Progenitor cell of endocrine pancreas (in vitro differentiated cells): ENCODE measurements around the gene FADS3. TPM values are rescaled to one million over a fixed set of nuclear protein-coding genes. Genes with fewer than 3 reads are reported as not detected.

Source experiments
- DNase-seq: peaks from one replicate; pipeline ENCODE4 v3.0.0; 2021; ENCODE audit warnings: low spot score; ENCODE audit not compliant: unreplicated experiment
- H3K27ac Mint-ChIP-seq: 2 replicates; pipeline ENCODE4 v1.8.0; 2021; ENCODE audit warnings: mild to moderate bottlenecking, moderate library complexity, mixed read lengths
- H3K27me3 Mint-ChIP-seq: 2 replicates; pipeline ENCODE4 v1.8.0; 2021; ENCODE audit warnings: mixed read lengths
- H3K36me3 Mint-ChIP-seq: 2 replicates; pipeline ENCODE4 v1.8.0; 2022; ENCODE audit warnings: mixed read lengths; ENCODE audit not compliant: insufficient read depth
- H3K4me1 Mint-ChIP-seq: 2 replicates; pipeline ENCODE4 v1.8.0; 2021; ENCODE audit warnings: low read depth, mixed read lengths
- H3K4me3 Mint-ChIP-seq: 2 replicates; pipeline ENCODE4 v1.8.0; 2021; ENCODE audit warnings: low read depth, mild to moderate bottlenecking, moderate library complexity, mixed read lengths
- H3K9me3 Mint-ChIP-seq: 2 replicates; pipeline ENCODE4 v1.8.0; 2021; ENCODE audit warnings: low read depth, mixed read lengths
- total RNA-seq: library from RNA; stranded (reverse); gene quantifications from 2 replicates; pipeline ENCODE4 v1.2.1, GENCODE V29; 2021
- TF ChIP-seq, protein P1 (sequence below): fragments of 200-600 bp; sonication (generic); IDR thresholded peaks from one replicate; pipeline ENCODE4 v1.5.0; 2021; ENCODE audit warnings: antibody characterized with exemption, mild to moderate bottlenecking; ENCODE audit not compliant: unreplicated experiment

FADS3 gene
- total RNA-seq, 1 donor from 2014 or later = 21.2 TPM

DNA sequence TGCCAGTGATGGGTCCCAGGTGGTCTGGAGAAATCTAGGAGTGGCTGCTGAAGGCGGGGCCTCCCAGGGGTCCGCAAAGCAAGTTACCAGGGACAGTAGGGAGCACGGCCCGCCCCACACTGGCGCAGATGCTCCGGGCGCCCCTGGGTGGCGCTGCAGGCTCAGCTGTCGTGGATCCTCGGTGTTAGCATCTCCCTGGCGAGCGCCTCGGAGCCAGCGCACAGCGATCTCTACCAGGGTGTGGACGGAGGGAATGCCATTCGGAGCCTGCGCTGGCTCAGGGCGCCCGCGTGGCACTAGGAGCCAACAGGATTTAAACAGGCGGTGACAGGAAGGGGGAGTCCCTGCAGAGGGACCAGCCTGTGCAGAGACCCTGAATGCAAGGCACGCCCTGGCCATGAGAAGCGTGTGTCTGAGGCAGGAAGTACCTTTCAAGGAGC lies 20.2 kb downstream of the FADS3 start:
- TF ChIP-seq, protein P1, sequence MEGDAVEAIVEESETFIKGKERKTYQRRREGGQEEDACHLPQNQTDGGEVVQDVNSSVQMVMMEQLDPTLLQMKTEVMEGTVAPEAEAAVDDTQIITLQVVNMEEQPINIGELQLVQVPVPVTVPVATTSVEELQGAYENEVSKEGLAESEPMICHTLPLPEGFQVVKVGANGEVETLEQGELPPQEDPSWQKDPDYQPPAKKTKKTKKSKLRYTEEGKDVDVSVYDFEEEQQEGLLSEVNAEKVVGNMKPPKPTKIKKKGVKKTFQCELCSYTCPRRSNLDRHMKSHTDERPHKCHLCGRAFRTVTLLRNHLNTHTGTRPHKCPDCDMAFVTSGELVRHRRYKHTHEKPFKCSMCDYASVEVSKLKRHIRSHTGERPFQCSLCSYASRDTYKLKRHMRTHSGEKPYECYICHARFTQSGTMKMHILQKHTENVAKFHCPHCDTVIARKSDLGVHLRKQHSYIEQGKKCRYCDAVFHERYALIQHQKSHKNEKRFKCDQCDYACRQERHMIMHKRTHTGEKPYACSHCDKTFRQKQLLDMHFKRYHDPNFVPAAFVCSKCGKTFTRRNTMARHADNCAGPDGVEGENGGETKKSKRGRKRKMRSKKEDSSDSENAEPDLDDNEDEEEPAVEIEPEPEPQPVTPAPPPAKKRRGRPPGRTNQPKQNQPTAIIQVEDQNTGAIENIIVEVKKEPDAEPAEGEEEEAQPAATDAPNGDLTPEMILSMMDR = peak; percentile 93

DNA sequence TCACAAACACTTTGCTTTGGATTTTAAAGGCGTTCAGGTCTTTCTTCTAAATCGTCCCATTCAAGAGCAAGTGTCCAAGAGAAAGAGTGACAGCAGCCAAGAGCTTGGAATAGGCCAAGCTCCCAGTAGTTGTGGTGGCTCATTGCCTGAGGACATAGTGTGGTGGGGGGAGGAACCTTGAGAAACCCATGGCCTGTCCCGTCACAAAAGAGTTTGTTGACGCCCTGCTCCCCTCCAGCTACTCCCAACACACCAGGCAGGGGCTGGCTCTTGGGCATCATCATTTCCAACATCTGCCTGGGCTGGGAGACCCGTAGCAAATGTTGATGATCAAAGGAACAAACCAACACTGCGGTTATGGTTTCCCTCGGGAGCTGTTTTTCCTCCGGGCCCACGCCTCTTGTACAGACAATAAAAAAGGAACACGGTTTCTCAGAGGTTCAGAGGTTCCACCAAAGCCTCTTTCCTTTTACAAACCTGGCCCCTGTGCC lies 20.8 kb downstream of the FADS3 start:
- H3K4me3 Mint-ChIP-seq = no peak overlapping the region

More for the DNA sequence above, 20.2 kb downstream of the FADS3 start:
- H3K27me3 Mint-ChIP-seq = peaks cover 8% of the 10 kb centered on the region
- DNase-seq = peak; percentile 70
- peaks cover 11% of the 10 kb centered on the region for H3K4me1 Mint-ChIP-seq
- H3K36me3 Mint-ChIP-seq = no peaks in the 10 kb centered on the region
- peak overlapping the region; percentile 69 for H3K27ac Mint-ChIP-seq
- no peak overlapping the region for H3K4me3 Mint-ChIP-seq
- no peaks in the 10 kb centered on the region for H3K9me3 Mint-ChIP-seq

DNA sequence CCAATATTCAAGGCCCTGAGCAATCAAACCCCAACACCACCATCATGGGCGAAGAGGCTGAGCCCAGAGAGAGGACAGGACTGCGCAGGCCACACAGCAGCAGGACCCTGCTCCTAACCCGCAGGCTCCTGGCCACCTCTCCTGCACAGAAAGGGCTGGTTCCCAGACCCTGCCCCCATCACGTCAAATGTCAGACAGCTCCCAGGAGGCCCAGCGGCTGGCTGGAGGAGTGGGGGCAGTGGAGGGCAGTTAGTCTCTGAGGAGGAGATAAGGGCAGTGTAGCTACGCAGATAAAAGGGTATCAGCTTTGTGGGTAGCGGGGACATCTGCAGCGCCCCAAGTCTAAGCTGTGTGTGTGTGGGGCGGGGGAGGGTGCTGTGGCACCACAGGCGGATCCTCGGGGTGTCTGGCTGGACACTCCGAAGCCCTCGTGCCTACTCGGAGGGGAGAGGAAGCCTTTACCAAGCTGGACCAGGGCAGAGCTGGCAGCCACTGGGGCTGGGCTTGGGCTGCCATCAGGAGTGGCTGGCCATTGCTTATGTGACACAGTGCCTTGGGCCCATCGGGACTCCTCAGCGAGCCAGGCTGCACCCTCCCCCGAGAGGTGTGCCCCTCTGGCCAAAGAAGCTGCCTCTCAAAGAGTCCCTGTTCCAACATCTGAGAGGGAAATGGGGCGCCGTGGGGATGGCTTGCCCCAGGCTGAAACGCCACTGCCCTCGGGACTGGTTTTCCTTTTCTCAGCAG lies 21.5 kb downstream of the FADS3 start:
- H3K9me3 Mint-ChIP-seq = no peaks in the 10 kb centered on the region

More for the DNA sequence above, 20.8 kb downstream of the FADS3 start:
- Mint-ChIP-seq H3K9me3 (no peaks in the 10 kb centered on the region), H3K36me3 (peaks cover 4% of the 10 kb centered on the region), H3K27me3 (peaks cover 8% of the 10 kb centered on the region), H3K27ac (peak overlapping the region; percentile 41), H3K4me1 (peaks cover 11% of the 10 kb centered on the region)
- no peak for DNase-seq
- TF ChIP-seq, protein P1 = no peak

DNA sequence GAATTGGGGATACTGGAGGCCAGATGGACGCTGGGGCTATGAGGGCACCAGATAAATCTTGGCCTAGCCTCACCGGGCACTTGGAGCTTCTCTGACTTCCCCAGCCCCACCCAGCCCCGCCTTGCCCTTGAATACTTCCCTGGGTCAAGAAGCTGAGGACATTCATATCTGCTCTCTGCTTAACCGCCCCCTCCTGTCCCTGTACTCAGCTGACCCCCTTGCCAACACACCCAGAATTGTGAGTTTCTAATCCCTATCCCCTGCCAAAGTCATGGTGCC lies 22.0 kb downstream of the FADS3 start:
- no peaks in the 10 kb centered on the region for H3K9me3 Mint-ChIP-seq

More for the DNA sequence above, 21.5 kb downstream of the FADS3 start:
- DNase-seq = no peak
- peaks cover 6% of the 10 kb centered on the region for H3K36me3 Mint-ChIP-seq
- H3K4me3 Mint-ChIP-seq = no peak overlapping the region
- TF ChIP-seq, protein P1 = no peak
- H3K4me1 Mint-ChIP-seq = peaks cover 11% of the 10 kb centered on the region
- peaks cover 8% of the 10 kb centered on the region for H3K27me3 Mint-ChIP-seq
- H3K27ac Mint-ChIP-seq = peak overlapping the region; percentile 82

DNA sequence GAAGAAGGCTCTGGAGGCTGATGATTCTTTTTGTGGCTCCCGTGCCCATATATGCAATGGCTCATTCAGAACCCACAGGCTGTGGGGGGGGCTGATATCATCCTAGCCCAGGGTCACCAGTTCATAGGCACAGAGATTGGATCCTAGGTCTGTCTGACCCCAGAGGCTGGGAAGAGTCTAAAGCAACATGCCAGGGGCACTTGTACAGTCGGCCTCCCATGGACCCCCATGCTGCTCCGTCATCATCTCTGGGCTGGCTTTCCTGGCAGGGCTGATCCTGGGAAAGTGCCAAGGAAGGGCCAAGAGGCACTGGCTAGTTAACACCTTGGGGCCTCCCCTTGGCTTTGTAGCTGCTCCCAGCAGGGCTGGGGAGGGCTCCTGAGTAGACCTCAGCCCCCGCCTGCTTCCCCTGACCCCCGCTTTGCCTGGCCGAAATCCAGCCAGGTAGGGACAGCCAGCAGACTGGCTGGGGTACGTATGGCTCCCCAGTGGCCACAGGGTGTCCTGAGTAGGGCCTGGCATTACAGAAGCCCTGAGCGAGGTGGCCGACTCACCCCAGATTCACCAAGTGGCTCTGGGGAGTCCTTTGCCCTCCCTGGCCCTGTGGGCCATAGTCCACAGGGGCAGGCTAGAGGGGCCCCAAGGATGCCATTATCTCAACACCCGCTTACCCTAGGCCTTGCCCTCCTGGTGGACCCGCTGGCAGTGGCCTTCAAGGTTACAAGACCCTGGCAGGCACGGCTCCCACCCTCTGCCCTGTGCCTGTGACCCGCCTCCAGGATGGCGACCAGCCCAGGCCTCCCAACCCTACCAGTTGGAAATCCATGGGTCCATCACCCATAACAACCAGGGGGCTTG lies 22.5 kb downstream of the FADS3 start:
- Mint-ChIP-seq H3K9me3 (no peaks in the 10 kb centered on the region), H3K27me3 (peaks cover 8% of the 10 kb centered on the region), H3K4me3 (no peak overlapping the region), H3K27ac (no peak overlapping the region), H3K4me1 (peaks cover 11% of the 10 kb centered on the region), H3K36me3 (peaks cover 9% of the 10 kb centered on the region)
- DNase-seq = no peak
- TF ChIP-seq, protein P1 = no peak

More for the DNA sequence above, 22.0 kb downstream of the FADS3 start:
- no peak for DNase-seq
- Mint-ChIP-seq H3K4me3 (no peak overlapping the region), H3K27ac (peak overlapping the region; percentile 82), H3K27me3 (peaks cover 8% of the 10 kb centered on the region), H3K36me3 (peaks cover 9% of the 10 kb centered on the region), H3K4me1 (peaks cover 11% of the 10 kb centered on the region)
- TF ChIP-seq, protein P1 = no peak
